Mucosa of descending colon (tissue), 3 donors: ENCODE data around the gene COL18A1. TPM values are rescaled to one million over a fixed set of nuclear protein-coding genes. Genes with fewer than 3 reads are reported as not detected.

Source experiments
- ATAC-seq: fragments of 200-7000 bp; cut with Tn5 transposase; one replicate; pipeline ENCODE4 v1.9.1; 2020; ENCODE audit warnings: mild to moderate bottlenecking, moderate library complexity
- DNase-seq, 3 donors: peaks; one replicate each; pipeline ENCODE4 v3.0.0-alpha.2; 2020
- H3K36me3 ChIP-seq: fragments of 200-600 bp; one replicate; pipeline ENCODE4 v1.8.0; 2021; ENCODE audit warnings: low read depth, mild to moderate bottlenecking
- H3K4me1 ChIP-seq: fragments of 200-600 bp; one replicate; pipeline ENCODE4 v1.8.0; 2021; ENCODE audit warnings: low read depth, mild to moderate bottlenecking
- H3K4me3 ChIP-seq: fragments of 200-600 bp; one replicate; pipeline ENCODE4 v1.8.0; 2021; ENCODE audit warnings: mild to moderate bottlenecking
- H3K9me3 ChIP-seq: fragments of 200-600 bp; one replicate; pipeline ENCODE4 v1.8.0; 2021; ENCODE audit warnings: mild to moderate bottlenecking
- CTCF ChIP-seq: fragments of 200-600 bp; IDR thresholded peaks from one replicate; pipeline ENCODE4 v1.8.0; 2022; ENCODE audit warnings: antibody characterized with exemption, mild to moderate bottlenecking
- intact Hi-C, 2 donors: fragments of 100-400 bp; cut with DNase I in 1 of 2; cut with micrococcal nuclease in 1 of 2; formaldehyde crosslinking; loops; one replicate each; pipeline versions ENCODE4 v1.11.0 to v1.11.1; 2022; cut with DNase I, micrococcal nuclease
- total RNA-seq, 3 donors: library from RNA; stranded (reverse); fragmentation: NEBNext Ultra II Directional in 2 of 3; extraction: Animal tissue kit (Norgen Biotek cat#: 25700) in 2 of 3; gene quantifications; one replicate each; pipeline versions ENCODE4 v1.2.1 to v1.2.4, GENCODE V29; 2021 to 2023
- donor health status: DM: no; HTN: no; CAD: no; lungs with moderate emphysema.
- donor health status: DM: no; HTN: no; CAD: no.
- donor health status: DM: no; HTN: yes; CAD: no.

COL18A1 gene
- total RNA-seq, 3 donors from 2014 or later, result 4.6 to 46.9 (median 21.3) TPM

- H3K4me3 ChIP-seq, result no peak overlapping the region
- no peaks in the 10 kb centered on the region for H3K9me3 ChIP-seq
- ATAC-seq (no peak), DNase-seq (no peak)
- no peak for TF ChIP-seq CTCF
- H3K4me1 ChIP-seq, result no peaks in the 10 kb centered on the region
- H3K36me3 ChIP-seq, result no peaks in the 10 kb centered on the region
- intact Hi-C loops, result no loop called here
Measured at GRCh38 chr21:45397381-45397780, 7.6 kb upstream of the COL18A1 start.

GRCh38 chr21:45401054-45401518, 3.9 kb upstream of the COL18A1 start:
- TF ChIP-seq CTCF, result no peak
- Histone ChIP-seq H3K36me3 (no peaks in the 10 kb centered on the region), H3K4me3 (no peak overlapping the region), H3K4me1 (peaks cover 10% of the 10 kb centered on the region), H3K9me3 (no peaks in the 10 kb centered on the region)
- no peak for DNase-seq
- ATAC-seq, result no peak
- intact Hi-C loops, result no loop called here

- peak in 2 of 3 donors; percentile 18 to 23 for DNase-seq
- Histone ChIP-seq H3K4me3 (no peak overlapping the region), H3K4me1 (peaks cover 10% of the 10 kb centered on the region), H3K9me3 (no peaks in the 10 kb centered on the region), H3K36me3 (no peaks in the 10 kb centered on the region)
- ATAC-seq, result no peak
- TF ChIP-seq CTCF, result no peak
- intact Hi-C loops, result no loop called here
Measured at GRCh38 chr21:45401916-45402900, 2.8 kb upstream of the COL18A1 start.

- Histone ChIP-seq H3K9me3 (no peaks in the 10 kb centered on the region), H3K4me1 (peaks cover 10% of the 10 kb centered on the region), H3K4me3 (no peak overlapping the region), H3K36me3 (no peaks in the 10 kb centered on the region)
- ATAC-seq (no peak), DNase-seq (peak in 2 of 3 donors; percentile 8 to 31)
- intact Hi-C loops, result no loop called here
- no peak for TF ChIP-seq CTCF
Measured at GRCh38 chr21:45403133-45403824, 1.7 kb upstream of the COL18A1 start.

- intact Hi-C loops, result no loop called here
- Histone ChIP-seq H3K4me3 (no peak overlapping the region), H3K9me3 (no peaks in the 10 kb centered on the region), H3K36me3 (no peaks in the 10 kb centered on the region), H3K4me1 (peaks cover 10% of the 10 kb centered on the region)
- DNase-seq (peak; percentile 14 to 61 (median 39)), ATAC-seq (peak; percentile 20)
- no peak for TF ChIP-seq CTCF
Measured at GRCh38 chr21:45403825-45404729, 888 bp upstream of the COL18A1 start.
